GM23248 (cell line): ENCODE measurements around the gene PREP.

ENCODE experiments used
- EZH2 ChIP-seq: fragments of 200-600 bp; sonication (generic); IDR thresholded peaks from 2 replicates; pipeline ENCODE4 v1.6.1; 2018; ENCODE audit warnings: antibody characterized with exemption, mild to moderate bottlenecking; ENCODE audit not compliant: insufficient read depth, poor library complexity, severe bottlenecking
- EZH2phosphoT487 ChIP-seq: fragments of 200-600 bp; sonication (generic); IDR thresholded peaks from 2 replicates; pipeline ENCODE4 v1.6.1; 2018; ENCODE audit warnings: antibody characterized with exemption, moderate library complexity, mild to moderate bottlenecking, low read depth; ENCODE audit not compliant: insufficient read depth

DNA sequence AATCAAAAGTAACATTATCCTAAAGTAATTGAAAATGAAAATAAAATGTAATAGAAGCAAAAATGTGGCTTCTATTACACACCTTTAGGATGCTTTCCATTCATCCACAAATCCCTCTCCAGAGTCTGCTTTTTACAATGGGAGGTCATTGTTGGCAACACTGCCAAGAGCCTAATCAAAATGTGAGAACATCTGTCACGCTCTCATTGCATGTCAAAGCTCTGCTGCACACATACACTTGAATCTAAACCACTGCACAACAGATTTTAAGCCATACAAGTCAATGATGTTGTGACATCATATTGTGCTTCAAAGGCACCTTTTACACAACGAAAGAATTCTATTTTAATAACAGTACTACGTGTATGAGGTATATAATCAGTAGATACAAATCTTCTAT, 82.1 kb downstream of the PREP start:
- TF ChIP-seq EZH2phosphoT487 (no peak), EZH2 (no peak)
